ENCODE data around the gene KLK14.

The KLK14 gene

DNA sequence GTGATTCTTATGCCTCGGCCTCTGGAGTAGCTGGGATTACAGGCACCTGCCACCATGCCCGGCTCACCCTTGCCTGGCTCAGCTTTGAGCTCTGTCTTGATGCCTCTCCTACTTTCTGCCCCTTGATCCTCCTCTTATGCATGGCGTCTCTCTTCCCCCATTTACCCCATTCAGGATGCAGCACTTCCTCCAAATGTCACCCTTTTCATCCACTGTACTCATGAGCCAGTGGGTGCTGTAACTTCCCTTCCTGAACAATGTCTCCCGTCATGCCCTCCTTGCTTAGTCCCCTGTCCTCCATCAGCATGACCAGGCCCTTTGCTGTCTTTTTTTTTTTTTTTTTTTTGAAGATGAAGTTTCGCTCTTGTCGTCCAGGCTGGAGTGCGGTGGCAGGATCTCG, 38.6 kb upstream of the KLK14 start:
- H2AK5ac ChIP-seq (ENCODE audit: low read length), result no peak overlapping the region

DNA sequence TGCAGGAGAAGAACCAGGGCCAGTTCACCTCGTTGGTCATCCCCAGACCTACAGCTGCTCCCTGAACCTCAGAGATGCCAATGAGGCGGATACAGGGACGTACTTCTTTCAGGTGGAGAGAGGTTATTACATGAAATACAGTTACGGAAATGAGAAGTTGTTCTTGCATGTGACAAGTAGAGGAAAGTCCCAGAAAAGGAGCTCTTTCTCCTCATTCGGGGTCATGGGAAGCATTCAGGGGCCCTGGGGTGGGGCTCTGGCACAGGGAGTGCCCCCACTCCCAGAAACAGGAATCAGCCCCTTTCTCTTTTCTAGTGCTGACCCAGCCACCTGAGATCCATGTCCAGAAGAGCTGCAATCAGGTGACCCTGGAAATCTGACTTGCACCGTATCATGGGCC, 37.5 kb upstream of the KLK14 start:
- Histone ChIP-seq H3K23ac (ENCODE audit: low read length) (no peak overlapping the region), H3K4ac (ENCODE audit: low read depth, low read length) (no peak overlapping the region), H3K9ac (ENCODE audit: low read length) (no peak overlapping the region), H2BK5ac (ENCODE audit: low read depth, low read length, poor library complexity) (no peak overlapping the region), H4K8ac (ENCODE audit: low read depth, low read length) (no peak overlapping the region), H3K79me1 (ENCODE audit: low read length) (no peaks in the 10 kb centered on the region), H3K36me3 (ENCODE audit: control insufficient read depth in 1 of 2, insufficient read depth in 2 of 2, low read length in 2 of 2) (no peaks in the 10 kb centered on the region), H2BK120ac (ENCODE audit: insufficient read depth, low read length, poor library complexity) (no peak overlapping the region), H2AFZ (ENCODE audit: insufficient read depth, low read length, poor library complexity) (no peak overlapping the region), H3K18ac (ENCODE audit: low read length) (no peak overlapping the region), H3K27me3 (ENCODE audit: insufficient read depth, low read length) (no peaks in the 10 kb centered on the region), H4K12ac (ENCODE audit: low read depth, low read length) (no peak overlapping the region), H3K4me3 (ENCODE audit: low read depth, low read length) (no peak overlapping the region), H3K4me1 (ENCODE audit: control insufficient read depth in 1 of 2, insufficient read depth in 2 of 2, low read length in 2 of 2) (no peaks in the 10 kb centered on the region), H3K9me3 (ENCODE audit: insufficient read depth, low read depth, low read length) (no peaks in the 10 kb centered on the region), H3K4me2 (ENCODE audit: low read length) (no peak overlapping the region), H4K91ac (ENCODE audit: low read depth, low read length) (no peak overlapping the region), H2BK12ac (ENCODE audit: low read length) (no peak overlapping the region), H3K79me2 (ENCODE audit: control insufficient read depth, insufficient read depth, low read length, poor library complexity) (no peaks in the 10 kb centered on the region), H3K14ac (ENCODE audit: low read length) (no peak overlapping the region), H3K27ac (ENCODE audit: low read depth, low read length) (no peak overlapping the region), H2AK5ac (ENCODE audit: low read length) (no peak overlapping the region)
- WGBS (ENCODE audit: extremely low coverage, insufficient coverage, insufficient read length), result no CpG with 5 or more reads among the region's 6 CpGs
- no peak for DNase-seq

More for the DNA sequence above, 38.6 kb upstream of the KLK14 start:
- no peak overlapping the region for H2BK12ac ChIP-seq (ENCODE audit: low read length)
- no peak overlapping the region for H3K23ac ChIP-seq (ENCODE audit: low read length)
- H3K9ac ChIP-seq (ENCODE audit: low read length), result no peak overlapping the region
- no peak overlapping the region for H4K12ac ChIP-seq (ENCODE audit: low read depth, low read length)
- no peaks in the 10 kb centered on the region for H3K36me3 ChIP-seq (ENCODE audit: control insufficient read depth in 1 of 2, insufficient read depth in 2 of 2, low read length in 2 of 2)
- no peak overlapping the region for H3K4me3 ChIP-seq (ENCODE audit: low read depth, low read length)
- H3K4me1 ChIP-seq (ENCODE audit: control insufficient read depth in 1 of 2, insufficient read depth in 2 of 2, low read length in 2 of 2), result no peaks in the 10 kb centered on the region
- DNase-seq, result no peak
- no peaks in the 10 kb centered on the region for H3K79me1 ChIP-seq (ENCODE audit: low read length)
- no peak overlapping the region for H3K4ac ChIP-seq (ENCODE audit: low read depth, low read length)
- H3K18ac ChIP-seq (ENCODE audit: low read length), result no peak overlapping the region
- H3K4me2 ChIP-seq (ENCODE audit: low read length), result no peak overlapping the region
- no peak overlapping the region for H4K8ac ChIP-seq (ENCODE audit: low read depth, low read length)
- no CpG with 5 or more reads among the region's 8 CpGs for WGBS (ENCODE audit: extremely low coverage, insufficient coverage, insufficient read length)
- H3K9me3 ChIP-seq (ENCODE audit: insufficient read depth, low read depth, low read length), result no peaks in the 10 kb centered on the region
- H2BK5ac ChIP-seq (ENCODE audit: low read depth, low read length, poor library complexity), result no peak overlapping the region
- no peak overlapping the region for H2AFZ ChIP-seq (ENCODE audit: insufficient read depth, low read length, poor library complexity)
- H4K91ac ChIP-seq (ENCODE audit: low read depth, low read length), result no peak overlapping the region
- H2BK120ac ChIP-seq (ENCODE audit: insufficient read depth, low read length, poor library complexity), result no peak overlapping the region
- H3K14ac ChIP-seq (ENCODE audit: low read length), result no peak overlapping the region
- H3K27me3 ChIP-seq (ENCODE audit: insufficient read depth, low read length), result no peaks in the 10 kb centered on the region
- H3K27ac ChIP-seq (ENCODE audit: low read depth, low read length), result no peak overlapping the region
- H3K79me2 ChIP-seq (ENCODE audit: control insufficient read depth, insufficient read depth, low read length, poor library complexity), result no peaks in the 10 kb centered on the region

- H3K4me1 ChIP-seq (ENCODE audit: control insufficient read depth in 1 of 2, insufficient read depth in 2 of 2, low read length in 2 of 2), result no peaks in the 10 kb centered on the region
- no peak overlapping the region for H2AK5ac ChIP-seq (ENCODE audit: low read length)
- H3K79me2 ChIP-seq (ENCODE audit: control insufficient read depth, insufficient read depth, low read length, poor library complexity), result no peaks in the 10 kb centered on the region
Observed at GRCh38 chr19:51119611-51120010, 36.9 kb upstream of the KLK14 start.

DNA sequence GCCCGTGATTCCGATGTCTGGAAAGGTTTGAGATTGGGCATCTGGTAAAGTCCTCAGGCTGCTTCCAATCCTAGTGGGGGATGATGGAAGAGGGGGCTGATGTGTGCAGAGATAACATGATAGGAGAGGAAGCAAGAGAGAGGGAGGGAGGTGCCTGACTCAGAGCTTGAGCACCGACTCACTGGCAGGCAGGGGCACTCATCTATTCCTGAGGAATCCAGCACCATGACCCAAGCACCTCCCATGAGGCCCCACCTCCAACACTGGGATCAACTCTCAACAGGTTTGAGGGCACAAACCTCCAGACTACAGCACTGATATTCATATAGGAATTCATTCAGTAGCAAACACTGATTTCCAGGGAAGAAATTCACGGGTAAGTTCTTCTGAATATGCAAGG, 36.4 kb upstream of the KLK14 start:
- Histone ChIP-seq H2AFZ (ENCODE audit: insufficient read depth, low read length, poor library complexity) (no peak overlapping the region), H2BK5ac (ENCODE audit: low read depth, low read length, poor library complexity) (no peak overlapping the region), H3K9me3 (ENCODE audit: insufficient read depth, low read depth, low read length) (peaks cover under 1% of the 10 kb centered on the region), H3K14ac (ENCODE audit: low read length) (no peak overlapping the region), H3K9ac (ENCODE audit: low read length) (no peak overlapping the region), H4K91ac (ENCODE audit: low read depth, low read length) (no peak overlapping the region), H4K8ac (ENCODE audit: low read depth, low read length) (no peak overlapping the region), H3K4me3 (ENCODE audit: low read depth, low read length) (no peak overlapping the region), H3K23ac (ENCODE audit: low read length) (no peak overlapping the region), H3K4ac (ENCODE audit: low read depth, low read length) (no peak overlapping the region), H3K27me3 (ENCODE audit: insufficient read depth, low read length) (no peaks in the 10 kb centered on the region), H3K27ac (ENCODE audit: low read depth, low read length) (no peak overlapping the region), H3K36me3 (ENCODE audit: control insufficient read depth in 1 of 2, insufficient read depth in 2 of 2, low read length in 2 of 2) (no peaks in the 10 kb centered on the region), H3K4me1 (ENCODE audit: control insufficient read depth in 1 of 2, insufficient read depth in 2 of 2, low read length in 2 of 2) (no peaks in the 10 kb centered on the region), H2BK120ac (ENCODE audit: insufficient read depth, low read length, poor library complexity) (no peak overlapping the region), H3K4me2 (ENCODE audit: low read length) (no peak overlapping the region), H3K79me1 (ENCODE audit: low read length) (no peaks in the 10 kb centered on the region), H3K18ac (ENCODE audit: low read length) (no peak overlapping the region), H4K12ac (ENCODE audit: low read depth, low read length) (no peak overlapping the region), H2AK5ac (ENCODE audit: low read length) (no peak overlapping the region), H2BK12ac (ENCODE audit: low read length) (no peak overlapping the region), H3K79me2 (ENCODE audit: control insufficient read depth, insufficient read depth, low read length, poor library complexity) (no peaks in the 10 kb centered on the region)
- DNase-seq, result no peak
- WGBS (ENCODE audit: extremely low coverage, insufficient coverage, insufficient read length), result no CpG with 5 or more reads among the region's 4 CpGs

More at GRCh38 chr19:51119611-51120010, 36.9 kb upstream of the KLK14 start:
- Histone ChIP-seq H3K4ac (ENCODE audit: low read depth, low read length) (no peak overlapping the region), H3K36me3 (ENCODE audit: control insufficient read depth in 1 of 2, insufficient read depth in 2 of 2, low read length in 2 of 2) (no peaks in the 10 kb centered on the region), H3K27me3 (ENCODE audit: insufficient read depth, low read length) (no peaks in the 10 kb centered on the region), H3K9me3 (ENCODE audit: insufficient read depth, low read depth, low read length) (no peaks in the 10 kb centered on the region), H3K79me1 (ENCODE audit: low read length) (no peaks in the 10 kb centered on the region), H3K27ac (ENCODE audit: low read depth, low read length) (no peak overlapping the region), H3K9ac (ENCODE audit: low read length) (no peak overlapping the region), H3K14ac (ENCODE audit: low read length) (no peak overlapping the region), H2BK5ac (ENCODE audit: low read depth, low read length, poor library complexity) (no peak overlapping the region), H3K4me3 (ENCODE audit: low read depth, low read length) (no peak overlapping the region), H2AFZ (ENCODE audit: insufficient read depth, low read length, poor library complexity) (no peak overlapping the region), H3K4me2 (ENCODE audit: low read length) (no peak overlapping the region), H4K12ac (ENCODE audit: low read depth, low read length) (no peak overlapping the region), H3K23ac (ENCODE audit: low read length) (no peak overlapping the region), H3K18ac (ENCODE audit: low read length) (no peak overlapping the region), H4K91ac (ENCODE audit: low read depth, low read length) (no peak overlapping the region), H2BK12ac (ENCODE audit: low read length) (no peak overlapping the region), H4K8ac (ENCODE audit: low read depth, low read length) (no peak overlapping the region), H2BK120ac (ENCODE audit: insufficient read depth, low read length, poor library complexity) (no peak overlapping the region)
- no CpG with 5 or more reads among the region's 6 CpGs for WGBS (ENCODE audit: extremely low coverage, insufficient coverage, insufficient read length)
- no peak for DNase-seq

Data from trophoblast cell (in vitro differentiated cells and primary cell).